NCI-H510A treated with DMSO at 0.1 percent for 48 hours (cell line): ENCODE data around the gene MFGE8.
"Not testable (repeated sequence)": the region's sequence is repeated elsewhere in the genome, so short reads cannot be mapped to it uniquely, and the experiment has no call there.

Source experiments
- DNase-seq: peaks from one replicate; lab custom pipeline; 2025; lab: John Stamatoyannopoulos, UW

MFGE8 gene, protein sequence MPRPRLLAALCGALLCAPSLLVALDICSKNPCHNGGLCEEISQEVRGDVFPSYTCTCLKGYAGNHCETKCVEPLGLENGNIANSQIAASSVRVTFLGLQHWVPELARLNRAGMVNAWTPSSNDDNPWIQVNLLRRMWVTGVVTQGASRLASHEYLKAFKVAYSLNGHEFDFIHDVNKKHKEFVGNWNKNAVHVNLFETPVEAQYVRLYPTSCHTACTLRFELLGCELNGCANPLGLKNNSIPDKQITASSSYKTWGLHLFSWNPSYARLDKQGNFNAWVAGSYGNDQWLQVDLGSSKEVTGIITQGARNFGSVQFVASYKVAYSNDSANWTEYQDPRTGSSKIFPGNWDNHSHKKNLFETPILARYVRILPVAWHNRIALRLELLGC

DNA sequence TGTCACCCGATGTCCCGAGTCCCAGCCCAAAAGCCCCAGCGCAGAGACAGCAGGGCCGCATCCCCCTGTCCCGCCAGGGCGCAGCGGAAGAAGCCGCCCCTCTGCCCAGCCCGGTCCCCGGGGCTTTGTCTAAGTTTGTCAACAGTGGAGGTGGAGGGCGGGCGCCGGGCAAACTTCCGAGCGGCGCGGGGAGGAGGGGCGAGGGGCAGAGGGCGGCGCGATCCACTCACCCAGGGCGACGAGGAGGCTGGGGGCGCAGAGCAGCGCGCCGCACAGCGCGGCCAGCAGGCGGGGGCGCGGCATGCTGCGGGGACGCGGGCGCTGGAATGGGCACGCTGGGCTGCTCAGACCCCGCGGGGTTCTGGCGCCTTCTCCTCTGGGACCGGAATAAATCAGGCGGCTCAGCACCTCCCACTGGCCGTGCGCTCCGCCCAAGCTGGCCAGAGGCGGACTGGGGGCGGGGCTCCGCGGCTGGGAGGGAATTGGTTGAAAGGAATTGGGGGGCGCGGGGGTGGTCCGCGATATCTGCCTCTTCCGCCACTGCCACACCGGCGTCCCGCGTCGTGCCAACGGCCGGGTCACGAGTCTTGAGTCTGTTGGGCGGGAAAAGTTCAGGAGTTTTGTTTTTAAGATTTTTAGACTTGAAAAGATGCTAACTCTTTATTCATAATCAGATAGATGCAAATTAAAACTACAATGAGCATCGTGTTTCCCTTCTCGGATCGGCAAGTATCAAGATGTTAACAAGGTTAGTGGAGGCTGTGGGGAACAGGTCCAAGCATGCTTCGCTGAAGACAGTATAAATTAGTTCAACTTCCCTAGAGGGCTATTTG lies at the start of gene MFGE8:
MFGE8 (minus strand) TSS at position 363 of the 833 bp plus-strand sequence; CDS start at position 303, 60 bp downstream.
- peak; percentile 61 for DNase-seq

- no peak for DNase-seq
Measured at GRCh38 chr15:88959445-88959844, 46.3 kb upstream of the MFGE8 start.

- DNase-seq: no peak
Measured at GRCh38 chr15:88956906-88957305, 43.7 kb upstream of the MFGE8 start.

- no peak for DNase-seq
Measured at GRCh38 chr15:88956263-88956662, 43.1 kb upstream of the MFGE8 start.

GRCh38 chr15:88954431-88955277 lies 41.5 kb upstream of the MFGE8 start:
- no peak for DNase-seq

GRCh38 chr15:88950600-88951160 lies 37.5 kb upstream of the MFGE8 start:
- DNase-seq: no peak

- DNase-seq: no peak
Measured at GRCh38 chr15:88949734-88950400, 36.7 kb upstream of the MFGE8 start.

GRCh38 chr15:88940110-88940675 lies 27.0 kb upstream of the MFGE8 start:
- DNase-seq: no peak

- DNase-seq: no peak
Measured at GRCh38 chr15:88939486-88939806, 26.3 kb upstream of the MFGE8 start.

DNA sequence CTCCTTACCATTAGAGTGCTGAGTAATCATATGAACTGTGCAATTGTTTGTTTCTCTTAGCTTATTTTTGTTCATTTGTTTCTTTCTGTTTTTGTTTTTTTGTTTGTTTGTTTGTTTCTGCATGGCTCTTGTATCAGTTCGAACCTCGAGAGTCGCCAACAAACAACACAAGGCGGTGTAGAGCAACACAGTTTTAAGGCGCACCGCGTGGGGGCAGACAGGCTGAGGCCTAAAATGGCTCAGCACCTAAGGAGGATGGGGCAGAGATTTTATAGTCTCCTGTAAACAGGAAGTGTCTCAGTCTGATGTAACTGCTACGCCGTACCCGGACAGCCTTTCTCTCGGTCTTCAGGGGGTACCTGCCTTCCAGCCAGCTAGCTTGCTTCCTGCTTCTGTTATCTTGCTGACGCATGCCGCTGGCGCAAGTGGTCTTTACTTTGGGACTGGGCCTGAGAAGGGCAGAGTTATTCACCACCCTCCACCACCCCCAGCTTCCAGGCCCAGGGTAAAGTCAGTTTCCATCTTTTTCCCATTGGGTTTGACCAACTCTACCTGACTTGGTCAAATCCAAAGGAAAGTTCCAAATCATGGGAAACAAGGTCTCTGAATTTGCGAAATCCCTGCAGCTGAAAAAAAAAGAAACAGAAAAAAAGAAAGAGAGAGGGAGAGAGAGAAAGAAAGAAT lies 25.8 kb upstream of the MFGE8 start:
- DNase-seq: no peak

GRCh38 chr15:88934449-88934848 lies 21.3 kb upstream of the MFGE8 start:
- DNase-seq: not testable (repeated sequence)

DNA sequence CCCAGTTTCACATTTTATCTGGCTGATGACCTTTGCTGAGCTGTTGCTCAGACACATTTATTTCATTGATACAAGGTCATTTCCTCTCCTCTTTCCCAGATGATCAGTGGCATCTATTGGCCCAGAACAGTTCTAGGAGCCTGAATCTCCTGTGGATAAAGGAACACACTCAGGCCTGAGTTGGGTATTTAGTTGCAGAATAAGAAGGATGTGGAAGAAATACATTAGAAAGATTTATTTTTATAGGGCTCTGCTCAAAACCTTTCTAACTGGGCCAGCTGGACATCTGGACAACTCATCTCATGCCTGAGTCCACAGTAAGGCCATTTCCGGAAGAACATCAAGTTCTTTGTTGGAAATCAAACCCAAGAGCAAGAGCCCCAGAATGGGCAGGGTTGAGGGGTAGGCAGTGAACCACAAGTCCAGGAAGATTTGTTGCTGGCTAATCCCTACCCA lies 19.7 kb upstream of the MFGE8 start:
- no peak for DNase-seq

GRCh38 chr15:88932271-88932874 lies 19.2 kb upstream of the MFGE8 start:
- no peak for DNase-seq

DNA sequence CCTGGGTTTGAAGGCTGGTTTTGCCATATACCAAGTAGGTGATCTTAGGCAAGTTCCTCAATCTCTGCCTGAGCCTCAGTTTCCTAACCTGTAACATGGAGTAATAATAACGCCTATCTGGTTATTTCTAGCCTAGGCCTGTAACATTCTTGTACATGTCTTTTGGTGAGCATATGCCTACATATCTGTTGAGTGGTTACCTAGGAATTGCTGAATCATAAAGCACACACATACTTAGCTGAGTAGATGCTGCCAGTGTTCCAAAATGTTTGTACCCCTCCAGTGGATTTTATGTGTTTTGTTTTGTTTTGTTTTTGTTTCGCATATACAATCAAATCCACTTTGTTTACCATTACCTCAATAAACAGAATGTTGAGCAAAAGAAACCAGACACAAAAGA lies 17.4 kb upstream of the MFGE8 start:
- no peak for DNase-seq

- DNase-seq: not testable (repeated sequence)
Measured at GRCh38 chr15:88929358-88930098, 16.3 kb upstream of the MFGE8 start.

DNA sequence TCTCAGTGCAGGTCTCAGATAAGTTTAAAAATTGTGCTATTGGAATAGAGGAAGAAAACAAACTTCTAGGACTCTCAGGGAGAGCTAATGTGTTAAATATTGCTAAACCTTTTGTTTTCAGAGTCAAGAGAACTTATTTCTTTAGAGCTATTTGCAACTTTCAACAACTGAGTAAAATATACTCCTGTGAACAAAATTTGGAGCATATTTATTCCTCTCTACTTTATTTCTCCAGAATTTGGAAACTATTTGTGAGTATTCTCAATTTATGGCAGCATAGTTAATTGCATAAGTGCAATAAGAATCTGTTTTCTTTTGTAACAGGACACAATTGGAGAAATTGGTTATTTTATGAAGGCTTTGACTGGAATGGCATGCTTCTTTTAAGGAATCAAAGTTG lies 15.0 kb upstream of the MFGE8 start:
- DNase-seq: not testable (repeated sequence)

GRCh38 chr15:88925648-88926047 lies 12.5 kb upstream of the MFGE8 start:
- not testable (repeated sequence) for DNase-seq

- DNase-seq: not testable (repeated sequence)
Measured at GRCh38 chr15:88920892-88921435, 7.8 kb upstream of the MFGE8 start.
